Glomerular visceral epithelial cell (primary cell): ENCODE results near the gene GYS2.
"Not testable (repeated sequence)": the region's sequence is repeated elsewhere in the genome, so short reads cannot be mapped to it uniquely, and the experiment has no call there.

Source experiments
- DNase-seq: peaks from one replicate; pipeline ENCODE4 v3.0.0-alpha.2; 2016; ENCODE audit errors: extremely low spot score

GYS2 gene

GRCh38 chr12:21600196-21600595 lies 4.5 kb downstream of the GYS2 start:
- no peak for DNase-seq

DNA sequence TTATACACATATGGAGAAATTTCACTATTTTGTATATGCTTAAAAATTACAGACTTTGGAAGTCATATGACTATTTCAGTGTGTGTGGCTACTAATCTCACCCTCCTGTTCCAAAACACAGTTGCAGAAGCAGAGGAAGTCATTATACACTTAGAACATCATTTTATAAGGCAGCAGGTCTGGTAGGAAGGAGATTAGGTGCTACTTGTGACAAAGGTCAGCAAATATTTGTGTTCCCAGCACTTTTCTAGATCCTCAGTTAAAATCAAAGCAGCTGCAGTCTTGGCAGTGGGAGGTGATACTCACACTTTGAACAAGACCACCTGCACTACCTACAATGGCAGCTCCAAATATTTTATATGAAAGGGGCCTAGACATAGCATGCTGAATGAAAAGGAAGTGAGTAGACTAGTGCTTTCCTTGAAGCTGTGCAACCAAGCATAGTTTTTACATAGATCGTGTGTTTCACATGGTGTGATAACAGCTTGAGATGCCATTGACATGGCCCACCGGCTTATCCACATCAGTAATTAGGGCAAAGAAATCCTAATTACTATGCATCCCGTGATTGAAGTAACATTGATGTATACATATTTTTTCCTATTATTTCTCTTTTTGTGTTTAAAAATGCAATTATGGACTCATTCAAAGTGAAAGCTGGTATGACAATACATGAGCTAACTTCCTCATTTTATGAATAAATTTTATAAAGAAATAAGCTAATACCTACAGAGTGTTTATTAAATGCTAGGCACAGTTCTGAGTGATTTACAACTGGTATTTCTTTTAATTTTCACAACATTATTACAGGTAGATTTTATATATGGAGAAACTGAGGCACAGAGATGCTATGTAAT lies 5.3 kb downstream of the GYS2 start:
- no peak for DNase-seq

DNA sequence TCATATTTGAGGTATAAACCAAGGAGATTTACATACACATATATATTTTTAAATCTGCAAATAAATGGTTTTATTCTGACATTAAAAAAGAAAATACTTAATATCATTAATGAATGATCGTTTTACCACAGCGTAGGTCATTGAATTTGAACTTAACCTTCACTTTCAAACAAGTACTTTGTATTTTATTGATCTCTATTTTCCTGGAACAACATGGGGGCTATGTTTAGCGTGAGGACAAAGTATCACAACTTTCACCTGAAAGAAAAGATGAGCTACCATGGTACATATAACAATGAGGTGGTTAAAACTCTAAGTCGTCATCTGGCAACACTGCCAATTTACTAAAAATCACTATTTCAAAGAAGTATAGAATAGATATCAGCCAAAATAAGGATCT lies 6.0 kb downstream of the GYS2 start:
- no peak for DNase-seq

DNA sequence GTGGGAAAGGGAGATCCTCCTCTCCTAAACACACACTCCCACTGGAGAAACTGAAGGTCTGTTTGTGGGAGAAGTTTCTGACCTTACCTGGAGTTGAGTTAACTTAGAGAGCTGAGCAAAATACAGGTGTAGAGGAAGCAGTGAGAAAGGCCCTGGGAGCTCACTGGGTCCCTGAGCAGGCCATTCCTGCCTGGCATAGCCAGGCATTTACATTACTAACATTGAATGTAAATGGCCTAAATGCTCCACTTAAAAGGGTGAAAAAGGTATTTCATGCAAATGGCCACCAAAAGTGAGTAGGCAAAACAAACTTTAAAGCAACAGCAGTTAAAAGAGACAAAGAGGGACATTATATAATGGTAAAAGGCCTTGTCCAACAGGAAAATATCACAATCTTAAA lies 9.3 kb downstream of the GYS2 start:
- DNase-seq, result not testable (repeated sequence)

GRCh38 chr12:21585485-21585884 lies 19.2 kb downstream of the GYS2 start:
- no peak for DNase-seq

- DNase-seq, result not testable (repeated sequence)
These were observed 20.1 kb downstream of the GYS2 start for GRCh38 chr12:21584403-21585182.

- no peak for DNase-seq
These were observed 21.1 kb downstream of the GYS2 start for GRCh38 chr12:21583587-21583986.

DNA sequence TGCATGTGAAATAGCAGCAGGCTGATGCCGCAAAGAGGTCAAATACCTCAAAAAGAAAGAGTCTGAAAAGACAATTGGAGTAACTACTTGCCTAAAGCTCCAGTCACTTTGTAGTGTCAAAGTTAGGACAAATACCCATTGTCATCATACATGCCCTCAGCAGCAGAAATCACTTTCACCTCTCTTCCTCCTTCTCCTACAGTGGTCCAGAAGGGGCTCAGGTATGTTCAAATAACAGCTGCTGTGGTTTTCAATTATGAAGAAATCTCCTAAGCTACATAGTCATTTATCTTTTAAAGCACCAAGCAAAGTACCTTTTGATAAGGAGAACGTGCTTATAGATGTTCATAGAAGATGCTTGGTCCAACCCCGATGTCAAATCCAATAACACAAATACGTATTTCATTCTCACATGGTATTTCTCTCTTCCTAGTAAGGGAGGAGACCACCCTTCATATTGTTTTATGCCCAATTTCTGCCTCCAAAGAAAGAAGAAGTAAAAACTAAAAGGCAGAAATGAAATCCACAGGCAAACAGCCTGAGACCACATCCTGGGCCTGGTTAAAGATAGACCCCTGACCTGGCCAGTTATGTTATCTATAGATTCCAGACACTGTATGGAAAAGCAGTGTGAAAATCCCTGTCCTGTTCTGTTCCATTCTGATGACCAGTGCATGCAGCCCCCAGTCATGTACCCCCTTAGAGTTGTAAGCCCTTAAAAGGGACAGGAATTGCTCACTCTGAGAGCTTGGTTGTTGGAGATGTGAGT lies 23.7 kb downstream of the GYS2 start:
- DNase-seq, result no peak

DNA sequence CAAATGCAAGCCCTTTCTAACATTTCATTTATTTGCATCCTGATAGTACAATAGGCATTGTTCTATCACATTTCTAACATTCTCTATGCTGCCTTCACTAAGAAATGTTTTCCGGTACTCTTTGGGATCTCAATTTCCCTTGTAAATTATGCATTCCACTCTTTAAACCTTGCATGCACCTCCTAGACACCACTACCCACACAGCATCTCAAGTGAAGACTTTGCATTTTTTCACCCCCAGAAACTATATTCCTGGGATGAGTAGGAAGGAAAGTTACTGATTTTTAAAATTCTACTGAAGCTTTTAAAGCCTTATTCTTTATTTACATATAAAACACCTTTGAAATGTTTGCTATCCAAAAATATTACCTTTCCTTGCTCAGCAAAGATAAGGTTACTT lies 27.1 kb downstream of the GYS2 start:
- no peak for DNase-seq

DNA sequence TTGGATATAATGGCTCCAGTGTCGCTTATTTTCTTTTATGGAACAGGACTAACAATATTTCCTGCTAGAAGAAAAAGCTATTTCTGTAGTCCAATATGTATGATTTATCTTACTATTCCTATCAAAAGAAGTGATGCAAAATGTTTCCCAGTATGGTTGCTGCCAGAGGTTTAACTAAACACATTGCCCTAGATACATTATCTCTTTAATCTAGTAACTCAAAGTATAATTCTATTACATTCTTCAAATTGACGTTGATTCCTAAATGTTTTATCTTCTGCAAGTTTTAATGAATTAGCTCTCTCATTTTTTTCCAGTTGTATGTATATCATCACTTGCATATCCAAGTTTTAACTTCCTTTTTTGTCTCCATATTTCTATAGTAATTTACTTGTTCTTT lies 28.2 kb downstream of the GYS2 start:
- DNase-seq, result no peak

GRCh38 chr12:21573733-21574358 lies 30.8 kb downstream of the GYS2 start:
- no peak for DNase-seq

DNA sequence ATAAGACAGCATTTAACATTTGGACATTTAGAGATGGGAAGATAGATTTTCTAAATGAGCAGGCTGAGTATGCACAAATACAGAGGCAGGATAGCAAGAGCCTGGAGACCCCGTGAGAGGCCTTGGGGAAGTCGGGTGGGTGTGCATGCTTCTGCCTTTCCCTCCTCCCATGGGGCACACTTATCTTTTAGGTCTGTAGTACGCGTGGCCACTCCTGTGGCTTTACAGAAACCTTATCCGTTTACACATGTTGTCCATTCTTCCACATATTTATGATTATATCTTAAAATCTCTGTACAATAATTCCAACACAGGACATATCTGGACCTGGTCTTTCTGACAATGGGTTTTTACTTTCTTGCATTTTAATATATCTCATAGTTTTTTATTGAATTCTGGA lies 33.6 kb downstream of the GYS2 start:
- no peak for DNase-seq

DNA sequence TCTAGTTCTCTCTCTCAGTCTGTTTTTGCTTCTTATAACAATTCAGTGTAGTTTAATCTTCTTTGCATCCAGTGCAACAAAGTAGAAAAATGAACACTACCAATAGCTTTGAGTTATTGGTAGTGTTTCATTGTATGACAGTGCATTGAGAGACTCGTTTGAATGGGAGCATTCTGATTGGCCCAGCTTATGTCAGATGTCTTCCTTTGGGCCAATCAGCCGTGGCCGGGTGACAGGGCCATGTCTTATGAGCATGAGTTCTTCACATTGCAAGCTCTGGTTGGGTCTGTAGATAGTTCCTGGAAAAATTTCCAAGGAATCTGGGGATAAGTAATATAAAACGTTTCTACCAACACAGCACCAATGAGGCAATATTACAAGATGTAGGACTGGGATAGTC lies 36.5 kb downstream of the GYS2 start:
- no peak for DNase-seq

DNA sequence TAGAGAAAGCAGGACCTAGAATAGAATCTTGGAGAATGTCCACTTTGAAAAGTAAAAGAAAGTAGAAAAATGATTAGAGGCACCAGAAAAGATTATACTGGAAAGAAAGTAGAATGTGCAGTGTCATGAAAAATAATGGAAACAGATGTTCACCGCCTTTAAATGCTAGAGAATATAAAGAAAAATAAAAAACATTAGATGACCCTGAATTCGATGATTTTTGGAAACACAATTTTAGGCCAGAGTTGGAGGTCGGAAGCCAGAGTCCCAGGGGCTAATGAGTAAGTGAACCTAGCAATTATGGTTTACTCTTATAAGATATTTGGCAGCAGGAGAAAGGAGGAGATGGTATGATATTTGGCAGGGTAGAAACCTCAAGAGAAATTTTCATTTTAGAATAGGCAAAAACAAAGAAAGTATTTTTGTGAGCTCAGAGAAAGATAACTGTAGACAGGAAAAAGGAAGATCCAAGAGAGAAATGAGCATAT lies 37.7 kb downstream of the GYS2 start:
- DNase-seq, result no peak

GRCh38 chr12:21566223-21566906 lies 38.3 kb downstream of the GYS2 start:
- peak; percentile 26 for DNase-seq

- no peak for DNase-seq
These were observed 41.8 kb downstream of the GYS2 start for GRCh38 chr12:21562859-21563258.

DNA sequence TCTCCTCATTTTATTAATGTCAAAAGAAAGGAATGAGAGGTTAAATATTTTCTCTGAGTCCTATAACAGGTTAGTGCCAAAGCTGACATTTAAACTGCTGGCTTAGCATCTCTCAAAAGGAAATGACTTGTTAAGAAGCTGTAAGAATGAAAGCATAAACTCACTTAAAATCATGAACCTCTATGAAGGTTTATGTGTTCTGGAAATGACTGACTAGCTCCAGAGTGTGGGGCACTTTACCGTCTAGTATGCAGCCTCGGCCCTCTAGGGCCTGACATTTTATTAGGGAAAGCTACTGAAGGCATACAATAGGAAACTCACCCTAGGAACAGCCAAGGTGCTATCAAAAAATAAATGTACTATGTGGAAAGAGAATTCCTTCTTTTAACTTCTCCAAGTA lies 43.5 kb downstream of the GYS2 start:
- no peak for DNase-seq

GRCh38 chr12:21559855-21560569 lies 44.6 kb downstream of the GYS2 start:
- no peak for DNase-seq

GRCh38 chr12:21558100-21558679 lies 46.5 kb downstream of the GYS2 start:
- DNase-seq, result no peak

DNA sequence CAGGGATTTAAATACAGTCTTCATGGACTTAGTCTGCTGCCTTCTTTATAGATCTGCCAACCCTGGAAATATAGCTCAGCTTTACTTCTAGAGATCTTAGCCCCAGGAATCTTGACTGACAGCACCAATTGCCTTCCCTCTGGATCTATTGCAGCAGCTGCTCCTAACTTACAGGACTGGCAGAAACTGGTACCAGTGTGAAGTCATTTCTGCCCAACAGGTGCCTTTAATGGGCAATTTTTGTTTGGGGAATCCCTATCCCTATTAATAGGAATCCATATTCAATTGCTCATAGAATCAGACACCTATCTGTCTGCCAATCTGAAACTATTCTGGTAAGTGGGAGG lies 51.3 kb downstream of the GYS2 start:
- no peak for DNase-seq
